Tibial artery (tissue), 4 donors: ENCODE results near the gene KCNK3.

Experiments
- DNase-seq, 2 donors: peaks; one replicate each; pipeline ENCODE4 v3.0.0-alpha.2; 2019
- H3K27ac ChIP-seq, 2 donors: fragments of 200-600 bp; sonication (generic) in 1 of 2; 1 replicate in 1 of 2; 2 replicates in 1 of 2; pipeline ENCODE4 v1.5.1; 2018 to 2019; ENCODE audit warnings: mild to moderate bottlenecking in 1 of 2
- H3K27me3 ChIP-seq, 2 donors: fragments of 200-600 bp; sonication (generic) in 1 of 2; one replicate each; pipeline versions ENCODE4 v1.5.1 to v1.6.0; 2016 to 2019
- H3K36me3 ChIP-seq, 3 donors: fragments of 200-600 bp; sonication (generic) in 2 of 3; one replicate each; pipeline ENCODE4 v1.5.1; 2016 to 2019; ENCODE audit warnings: mild to moderate bottlenecking in 2 of 3
- H3K4me1 ChIP-seq, 4 donors: fragments of 200-600 bp; sonication (generic) in 2 of 4; 1 replicate in 3 of 4; 2 replicates in 1 of 4; pipeline ENCODE4 v1.5.1; 2016 to 2019
- H3K4me3 ChIP-seq, 2 donors: fragments of 200-600 bp; sonication (generic) in 1 of 2; 1 replicate in 1 of 2; 2 replicates in 1 of 2; pipeline ENCODE4 v1.5.1; 2018 to 2019; ENCODE audit warnings: mild to moderate bottlenecking in 2 of 2
- H3K9me3 ChIP-seq, 3 donors: fragments of 200-600 bp; sonication (generic) in 1 of 3; one replicate each; pipeline ENCODE4 v1.5.1; 2016 to 2019
- CTCF ChIP-seq, 2 experiments: fragments of 200-600 bp in 1 of 2; fragments of 450-650 bp in 1 of 2; IDR thresholded peaks; one replicate each; pipeline ENCODE4 v1.5.1; 2017 to 2019; ENCODE audit warnings: antibody characterized with exemption in 2 of 2, mild to moderate bottlenecking in 1 of 2, moderate library complexity in 1 of 2
- intact Hi-C: fragments of 100-400 bp; cut with DNase I; formaldehyde crosslinking; loops from one replicate; pipeline ENCODE4 v1.15.0; 2023; ENCODE audit warnings: low total_unique reads

Gene KCNK3

DNA sequence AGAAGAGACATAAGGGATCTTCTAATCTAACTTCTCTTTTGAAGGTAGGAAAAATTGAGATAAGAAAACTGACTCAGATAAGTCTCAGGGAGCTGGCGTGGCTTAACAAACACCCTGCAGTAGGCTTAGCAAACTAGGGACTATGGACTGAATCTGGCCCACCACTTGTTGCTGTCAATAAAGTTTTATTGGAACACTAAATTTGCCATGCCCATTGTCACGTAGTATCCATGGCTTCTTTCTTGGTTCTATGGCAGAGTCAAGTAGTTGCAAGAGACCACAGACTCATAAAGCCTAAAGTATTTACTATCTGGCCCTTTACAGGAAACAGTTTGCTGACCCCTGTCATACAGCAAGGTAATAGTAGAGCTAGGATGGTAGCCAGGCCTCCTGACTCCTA lies 24.2 kb downstream of the KCNK3 start:
- Histone ChIP-seq H3K4me1 (peaks cover 0 to 47% (median 42%) of the 10 kb centered on the region in 4 donors), H3K9me3 (no peaks in the 10 kb centered on the region), H3K27me3 (no peaks in the 10 kb centered on the region), H3K36me3 (no peaks in the 10 kb centered on the region), H3K4me3 (no peak overlapping the region), H3K27ac (no peak overlapping the region)
- DNase-seq, result no peak
- no peak for TF ChIP-seq CTCF (IDR thresholded peaks at IDR 0.05)
- intact Hi-C loops, result no loop called here

DNA sequence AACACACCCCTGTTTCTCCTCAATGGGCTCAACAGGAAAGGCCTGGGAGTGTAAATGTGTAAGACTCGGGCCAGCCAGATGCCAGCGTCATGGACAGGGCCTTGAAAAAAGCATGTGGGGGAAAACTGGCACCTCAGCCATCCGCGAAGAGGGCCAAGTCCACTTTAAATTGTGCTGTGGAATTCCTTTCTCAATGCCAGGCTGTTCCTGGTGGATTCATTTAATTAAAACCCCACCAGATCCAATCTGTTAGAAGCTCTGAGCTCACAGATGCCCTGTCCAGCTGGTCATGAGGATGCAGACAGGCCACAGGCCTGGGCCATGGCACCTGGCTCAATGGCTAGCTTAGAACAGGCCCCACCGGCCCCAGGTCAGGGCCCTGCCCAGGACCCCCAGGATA lies 24.8 kb downstream of the KCNK3 start:
- no peaks in the 10 kb centered on the region for H3K27me3 ChIP-seq
- intact Hi-C loops, result no loop called here
- peaks cover 0 to 47% (median 39%) of the 10 kb centered on the region in 4 donors for H3K4me1 ChIP-seq
- DNase-seq, result no peak
- no peaks in the 10 kb centered on the region for H3K9me3 ChIP-seq
- TF ChIP-seq CTCF (IDR thresholded peaks at IDR 0.05), result no peak
- no peak overlapping the region for H3K4me3 ChIP-seq
- no peaks in the 10 kb centered on the region for H3K36me3 ChIP-seq
- no peak overlapping the region for H3K27ac ChIP-seq

- H3K27ac ChIP-seq, result no peak overlapping the region
- H3K4me1 ChIP-seq, result peaks cover 0 to 50% (median 44%) of the 10 kb centered on the region in 4 donors
- H3K9me3 ChIP-seq, result no peaks in the 10 kb centered on the region
- intact Hi-C loops, result no loop called here
- no peak overlapping the region for H3K4me3 ChIP-seq
- TF ChIP-seq CTCF (IDR thresholded peaks at IDR 0.05), result no peak
- no peak for DNase-seq
- H3K27me3 ChIP-seq, result no peaks in the 10 kb centered on the region
- no peaks in the 10 kb centered on the region for H3K36me3 ChIP-seq
Observed at GRCh38 chr2:26718949-26719686, 26.6 kb downstream of the KCNK3 start.

DNA sequence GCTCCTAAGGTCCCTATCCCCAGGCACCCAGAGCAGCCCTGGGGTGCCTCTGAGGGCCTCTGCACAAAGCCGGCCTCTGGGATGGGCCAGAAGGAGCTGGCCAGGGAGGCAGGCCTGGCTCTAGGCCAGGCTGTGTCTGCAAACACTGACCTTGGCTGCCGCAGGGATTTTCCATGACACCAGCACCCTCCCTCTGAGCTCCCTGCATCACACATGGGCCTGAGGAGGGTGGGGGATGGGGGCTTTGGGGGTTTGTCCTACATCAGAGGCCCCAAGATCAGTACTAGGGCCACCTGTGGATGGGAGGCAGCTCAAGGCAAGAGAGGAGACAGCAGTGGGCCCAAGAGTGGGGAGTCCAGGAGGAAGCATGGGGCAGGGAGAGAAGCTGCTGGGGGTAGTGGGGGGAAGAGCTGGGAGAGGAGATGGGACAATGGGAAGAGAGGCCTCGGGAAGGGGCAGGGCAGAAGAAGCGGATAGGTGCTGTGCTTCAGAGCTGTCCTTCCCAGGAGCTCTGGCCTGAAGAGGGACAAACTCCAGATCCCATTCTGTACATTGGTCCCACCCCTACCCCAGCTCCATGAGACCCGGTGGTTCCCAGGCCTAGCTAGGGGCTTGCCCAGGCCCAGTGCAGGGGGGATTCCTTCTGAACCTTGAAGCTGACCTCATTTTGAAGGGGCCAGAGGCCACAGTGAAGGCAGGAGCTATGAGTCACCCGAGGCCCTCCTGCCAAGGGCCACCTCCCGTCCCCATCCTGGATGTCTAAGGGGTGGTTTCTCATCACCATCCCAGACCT lies 28.0 kb downstream of the KCNK3 start:
- Histone ChIP-seq H3K4me1 (peaks cover 0 to 64% (median 55%) of the 10 kb centered on the region in 4 donors), H3K36me3 (no peaks in the 10 kb centered on the region), H3K4me3 (no peak overlapping the region), H3K27ac (peak overlapping the region; percentile 79 to 83), H3K9me3 (no peaks in the 10 kb centered on the region), H3K27me3 (no peaks in the 10 kb centered on the region)
- intact Hi-C loops, result no loop called here
- TF ChIP-seq CTCF (IDR thresholded peaks at IDR 0.05), result no peak
- peak; percentile 77 to 94 for DNase-seq

DNA sequence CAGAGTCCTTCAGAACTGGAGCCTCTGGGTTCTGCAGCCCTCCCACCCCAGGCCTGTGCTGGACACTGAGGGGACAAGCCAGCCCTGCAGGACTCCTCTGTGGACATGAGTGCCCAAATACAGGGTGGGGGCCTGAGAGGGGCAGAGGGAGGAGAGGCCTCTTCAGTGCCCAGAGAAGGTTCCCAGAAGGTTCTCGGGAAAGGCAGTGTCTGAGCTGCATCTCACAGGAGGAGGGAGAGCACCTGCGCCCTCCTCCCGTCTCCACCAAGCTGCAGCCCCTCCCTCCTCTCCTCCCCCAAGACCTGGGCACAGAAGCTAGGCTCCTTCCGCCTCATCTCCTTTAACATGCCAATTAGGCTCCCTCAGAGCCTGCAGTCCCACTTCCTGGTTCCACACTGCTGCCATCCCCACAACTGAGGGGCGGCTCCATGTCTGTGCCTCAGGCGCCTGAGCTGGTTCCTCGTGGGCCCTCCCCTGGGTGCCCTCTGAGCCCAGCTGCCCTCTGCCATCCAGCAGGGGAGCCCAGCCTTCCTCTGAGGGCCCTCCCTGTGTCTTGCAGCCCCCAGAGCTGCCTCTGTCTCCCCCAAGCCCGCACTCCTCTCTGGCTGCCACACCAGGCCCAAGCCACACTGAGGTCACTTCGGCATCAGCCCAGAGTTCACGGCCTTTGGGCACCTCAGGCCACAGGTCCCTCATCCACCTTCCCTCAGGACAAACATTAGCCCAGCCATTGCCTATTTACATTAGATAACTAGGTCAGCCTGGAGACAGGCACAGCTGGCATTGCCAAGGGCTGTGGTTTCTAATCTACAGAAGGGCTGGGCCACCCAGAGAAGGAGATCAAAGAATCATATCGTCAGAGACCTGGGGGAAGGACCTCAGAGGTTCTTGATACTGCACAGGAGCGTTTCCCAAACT lies 28.9 kb downstream of the KCNK3 start:
- Histone ChIP-seq H3K27ac (peak overlapping the region; percentile 79 to 83), H3K4me1 (peaks cover 0 to 66% (median 53%) of the 10 kb centered on the region in 4 donors), H3K27me3 (no peaks in the 10 kb centered on the region), H3K36me3 (no peaks in the 10 kb centered on the region), H3K9me3 (no peaks in the 10 kb centered on the region), H3K4me3 (no peak overlapping the region)
- DNase-seq, result no peak
- TF ChIP-seq CTCF (IDR thresholded peaks at IDR 0.05), result no peak
- intact Hi-C loops, result no loop called here
